ENCODE measurements around the gene MAP4K3.

- TF ChIP-seq CTCF (IDR thresholded peaks at IDR 0.05) (no peak), SIN3A (IDR thresholded peaks at IDR 0.05; ENCODE audit: borderline replicate concordance, insufficient read depth, low read depth, low read length) (no peak), POLR2AphosphoS5 (IDR thresholded peaks at IDR 0.05; ENCODE audit: low read depth, low read length) (no peak), TCF7L2 (IDR thresholded peaks at IDR 0.05; ENCODE audit: low read depth, low read length) (no peak)
- TF ChIP-seq, protein P1, sequence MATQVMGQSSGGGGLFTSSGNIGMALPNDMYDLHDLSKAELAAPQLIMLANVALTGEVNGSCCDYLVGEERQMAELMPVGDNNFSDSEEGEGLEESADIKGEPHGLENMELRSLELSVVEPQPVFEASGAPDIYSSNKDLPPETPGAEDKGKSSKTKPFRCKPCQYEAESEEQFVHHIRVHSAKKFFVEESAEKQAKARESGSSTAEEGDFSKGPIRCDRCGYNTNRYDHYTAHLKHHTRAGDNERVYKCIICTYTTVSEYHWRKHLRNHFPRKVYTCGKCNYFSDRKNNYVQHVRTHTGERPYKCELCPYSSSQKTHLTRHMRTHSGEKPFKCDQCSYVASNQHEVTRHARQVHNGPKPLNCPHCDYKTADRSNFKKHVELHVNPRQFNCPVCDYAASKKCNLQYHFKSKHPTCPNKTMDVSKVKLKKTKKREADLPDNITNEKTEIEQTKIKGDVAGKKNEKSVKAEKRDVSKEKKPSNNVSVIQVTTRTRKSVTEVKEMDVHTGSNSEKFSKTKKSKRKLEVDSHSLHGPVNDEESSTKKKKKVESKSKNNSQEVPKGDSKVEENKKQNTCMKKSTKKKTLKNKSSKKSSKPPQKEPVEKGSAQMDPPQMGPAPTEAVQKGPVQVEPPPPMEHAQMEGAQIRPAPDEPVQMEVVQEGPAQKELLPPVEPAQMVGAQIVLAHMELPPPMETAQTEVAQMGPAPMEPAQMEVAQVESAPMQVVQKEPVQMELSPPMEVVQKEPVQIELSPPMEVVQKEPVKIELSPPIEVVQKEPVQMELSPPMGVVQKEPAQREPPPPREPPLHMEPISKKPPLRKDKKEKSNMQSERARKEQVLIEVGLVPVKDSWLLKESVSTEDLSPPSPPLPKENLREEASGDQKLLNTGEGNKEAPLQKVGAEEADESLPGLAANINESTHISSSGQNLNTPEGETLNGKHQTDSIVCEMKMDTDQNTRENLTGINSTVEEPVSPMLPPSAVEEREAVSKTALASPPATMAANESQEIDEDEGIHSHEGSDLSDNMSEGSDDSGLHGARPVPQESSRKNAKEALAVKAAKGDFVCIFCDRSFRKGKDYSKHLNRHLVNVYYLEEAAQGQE (IDR thresholded peaks at IDR 0.05; ENCODE audit: insufficient read depth in 1 of 2, low read depth in 2 of 2, low read length in 1 of 2), result no peak
Observed at GRCh38 chr2:39256040-39256439, 181.0 kb downstream of the MAP4K3 start.

Data from Panc1 (cell line).